Glomerular endothelial cell (primary cell): ENCODE measurements around the gene NCF2. TPM values are rescaled to one million over a fixed set of nuclear protein-coding genes. Genes with fewer than 3 reads are reported as not detected.

Source experiments
- DNase-seq: peaks from one replicate; pipeline ENCODE4 v3.0.0-alpha.2; 2011; ENCODE audit warnings: low read depth, low spot score; ENCODE audit errors: extremely low read depth
- total RNA-seq: library from RNA; depleted of rRNA; stranded (reverse); fragments of >200 nt; gene quantifications from 2 replicates; pipeline ENCODE4 v1.2.3, GENCODE V29; 2015

The NCF2 gene
- total RNA-seq, 1 donor from 2014 or later = 6.2 TPM

DNA sequence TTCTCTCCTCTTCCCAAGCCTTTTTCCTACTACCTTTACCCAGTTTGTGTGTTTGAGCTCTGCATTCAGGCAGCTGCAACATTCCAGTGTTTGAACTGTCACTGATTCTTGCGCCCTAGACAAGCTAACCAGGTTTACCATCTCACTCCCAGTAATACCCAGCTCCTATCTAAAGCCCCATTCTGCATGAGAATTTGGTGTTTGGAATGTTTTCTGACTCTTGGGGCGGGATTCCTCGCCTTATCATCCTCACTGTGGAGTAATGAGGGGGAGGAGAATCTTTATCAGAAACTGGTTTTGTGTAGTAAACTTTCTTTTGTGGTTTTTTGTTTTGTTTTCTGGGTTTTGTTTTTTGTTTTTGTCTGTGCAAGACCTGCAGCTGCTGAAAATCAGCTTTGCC lies 36.5 kb downstream of the NCF2 start:
- DNase-seq = no peak

DNA sequence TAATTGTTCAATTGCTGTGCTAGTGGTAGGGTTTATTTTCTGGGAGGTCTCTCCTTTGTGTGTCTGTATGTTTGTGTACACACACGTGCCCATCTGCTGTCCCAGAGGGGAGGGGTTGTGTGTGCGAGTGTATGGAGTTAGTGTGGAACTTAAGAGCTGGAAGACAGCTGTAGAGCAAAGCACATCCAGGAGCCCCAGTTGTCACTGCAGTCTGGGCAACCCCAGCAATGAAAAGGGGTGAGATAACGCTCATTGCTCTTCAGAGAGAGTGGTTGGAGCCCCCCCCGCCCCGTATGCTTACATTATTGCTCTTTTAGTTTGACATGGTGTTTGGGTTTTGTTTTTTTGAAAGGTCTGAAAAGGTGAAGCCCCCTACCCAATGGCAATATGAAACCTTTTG lies 36.9 kb downstream of the NCF2 start:
- DNase-seq = no peak

DNA sequence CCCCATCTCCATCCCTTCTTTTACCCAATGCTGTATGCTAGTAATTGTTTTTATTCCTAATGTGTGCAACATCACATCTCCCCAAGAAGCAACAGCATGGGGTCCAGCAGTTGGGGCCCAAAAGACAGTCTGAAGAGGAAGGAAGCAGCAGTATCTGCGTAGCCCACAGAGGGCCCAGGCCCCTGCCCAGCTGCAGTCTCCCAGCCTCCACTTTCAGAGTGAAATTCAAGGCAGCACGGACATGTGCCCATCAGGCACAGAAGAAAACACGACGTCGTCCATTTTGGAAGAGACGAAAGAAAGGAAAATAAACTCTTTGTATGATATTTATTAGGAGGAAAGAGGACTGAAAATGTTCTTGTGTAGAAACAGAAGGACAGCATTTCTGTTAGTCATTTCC lies 37.4 kb downstream of the NCF2 start:
- no peak for DNase-seq

DNA sequence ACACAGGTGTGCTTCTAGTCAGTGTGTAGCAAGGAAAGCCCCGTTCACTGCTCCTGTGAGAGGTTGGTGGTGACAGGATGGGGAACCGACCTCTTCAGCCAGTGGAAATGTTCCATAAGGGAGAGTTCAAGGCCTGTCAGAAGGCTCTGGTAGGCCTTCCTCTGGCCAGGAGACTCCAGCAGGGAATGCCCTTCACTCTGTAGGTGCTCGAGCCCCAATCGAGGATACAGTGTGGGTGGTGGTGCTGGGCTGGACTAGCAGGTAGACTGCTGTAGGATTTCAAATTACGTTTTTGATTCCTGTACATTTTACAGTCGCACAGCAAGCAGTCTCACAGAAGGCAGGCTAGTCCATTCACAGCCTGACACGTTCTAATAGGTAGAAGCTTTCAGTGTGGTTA lies 37.8 kb downstream of the NCF2 start:
- no peak for DNase-seq

DNA sequence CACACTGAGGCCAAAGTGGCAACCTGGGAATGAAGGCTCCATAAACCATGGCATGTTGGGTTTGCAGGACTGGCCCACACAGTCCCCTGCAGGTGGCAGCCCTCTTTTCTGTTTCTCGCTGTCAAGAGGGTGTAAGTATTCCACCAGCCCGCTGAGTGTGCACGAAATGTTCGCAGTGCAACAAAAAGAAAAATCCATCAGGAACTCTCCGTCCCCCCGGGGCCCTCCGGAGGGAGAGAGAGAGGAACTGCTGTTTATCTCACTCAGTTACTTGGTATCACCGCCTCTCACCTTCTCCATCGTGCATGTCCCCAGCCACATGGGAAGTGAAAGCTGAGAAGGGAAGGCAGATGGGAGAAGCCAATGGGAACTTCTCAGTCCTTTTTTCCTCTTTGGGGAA lies 38.3 kb downstream of the NCF2 start:
- DNase-seq = no peak

DNA sequence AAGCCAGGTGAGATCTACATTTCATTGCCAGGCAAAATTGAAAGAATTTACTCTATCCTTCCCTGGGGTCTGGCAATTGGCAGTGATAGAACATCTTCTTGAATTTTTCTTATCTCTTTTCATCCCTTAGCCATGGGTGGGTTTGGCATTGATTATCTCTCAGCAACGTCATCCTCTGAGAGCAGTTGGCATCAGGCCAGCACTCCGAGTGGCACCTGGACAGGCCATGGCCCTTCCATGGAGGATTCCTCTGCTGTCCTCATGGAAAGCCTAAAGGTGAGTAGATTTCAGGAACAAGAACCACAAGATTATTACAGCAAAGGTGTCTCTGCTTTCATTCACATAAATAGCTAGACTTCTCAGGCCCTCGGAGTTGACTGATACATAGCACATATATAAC lies 39.3 kb downstream of the NCF2 start:
- DNase-seq = no peak

DNA sequence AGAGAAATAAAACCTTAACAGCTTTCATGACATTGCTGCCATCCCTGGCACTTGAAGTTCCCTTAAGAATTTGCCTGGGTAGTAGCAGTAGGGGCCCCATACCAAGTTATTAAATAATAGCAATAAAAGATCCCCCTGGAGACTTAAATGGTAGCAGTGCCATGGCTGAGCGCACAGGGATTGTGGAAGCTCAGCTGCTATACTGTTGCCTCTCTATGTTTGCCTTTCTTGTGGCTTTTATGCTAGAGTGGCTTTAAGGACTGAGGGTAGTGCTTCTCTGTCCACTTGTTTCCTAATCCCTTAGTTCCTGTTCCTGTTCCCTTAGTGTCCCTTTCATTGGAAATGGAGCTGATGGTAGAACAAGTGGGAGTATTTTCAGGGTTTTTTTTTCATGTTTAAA lies 42.1 kb downstream of the NCF2 start:
- no peak for DNase-seq

DNA sequence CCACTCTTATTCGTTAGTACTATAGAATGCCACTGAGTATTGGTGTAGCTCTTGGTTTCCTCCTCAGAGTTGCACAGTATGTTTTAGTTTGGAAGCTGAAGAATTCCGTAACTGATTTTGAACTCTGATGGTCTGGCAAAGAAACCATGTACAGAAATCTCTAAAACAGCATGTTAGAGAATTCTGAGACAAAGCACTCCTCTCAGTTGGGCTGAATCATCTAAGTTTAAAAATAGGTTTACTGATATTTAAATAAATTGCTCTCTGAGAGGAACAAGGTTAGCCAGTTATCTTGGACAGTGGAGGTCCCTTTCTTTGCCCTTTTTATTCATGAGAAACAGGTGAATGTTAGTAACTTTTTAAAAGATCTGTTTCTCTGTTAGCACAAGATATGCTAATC lies 43.8 kb downstream of the NCF2 start:
- no peak for DNase-seq

DNA sequence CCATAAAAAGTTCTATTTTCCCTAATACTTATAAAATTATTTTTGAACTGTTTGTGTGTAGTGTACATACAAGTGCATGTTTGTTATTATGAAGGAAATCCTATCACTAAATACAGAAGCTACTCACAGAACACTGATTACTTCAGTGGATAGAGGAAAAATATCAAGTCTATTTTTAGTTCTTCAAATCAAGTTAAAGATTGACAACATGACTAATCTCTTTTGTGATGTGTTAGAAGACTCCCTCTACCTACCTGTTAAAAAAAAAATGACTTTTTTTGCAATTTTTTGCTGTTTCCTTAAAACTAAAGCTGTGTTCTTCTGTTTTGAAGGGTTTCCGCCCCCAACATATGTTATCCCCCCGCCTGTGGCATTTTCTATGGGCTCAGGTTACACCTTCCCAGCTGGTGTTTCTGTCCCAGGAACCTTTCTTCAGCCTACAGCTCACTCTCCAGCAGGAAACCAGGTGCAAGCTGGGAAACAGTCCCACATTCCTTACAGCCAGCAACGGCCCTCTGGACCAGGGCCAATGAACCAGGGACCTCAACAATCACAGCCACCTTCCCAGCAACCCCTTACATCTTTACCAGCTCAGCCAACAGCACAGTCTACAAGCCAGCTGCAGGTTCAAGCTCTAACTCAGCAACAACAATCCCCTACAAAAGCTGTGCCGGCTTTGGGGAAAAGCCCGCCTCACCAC lies 45.5 kb downstream of the NCF2 start:
- DNase-seq = no peak

DNA sequence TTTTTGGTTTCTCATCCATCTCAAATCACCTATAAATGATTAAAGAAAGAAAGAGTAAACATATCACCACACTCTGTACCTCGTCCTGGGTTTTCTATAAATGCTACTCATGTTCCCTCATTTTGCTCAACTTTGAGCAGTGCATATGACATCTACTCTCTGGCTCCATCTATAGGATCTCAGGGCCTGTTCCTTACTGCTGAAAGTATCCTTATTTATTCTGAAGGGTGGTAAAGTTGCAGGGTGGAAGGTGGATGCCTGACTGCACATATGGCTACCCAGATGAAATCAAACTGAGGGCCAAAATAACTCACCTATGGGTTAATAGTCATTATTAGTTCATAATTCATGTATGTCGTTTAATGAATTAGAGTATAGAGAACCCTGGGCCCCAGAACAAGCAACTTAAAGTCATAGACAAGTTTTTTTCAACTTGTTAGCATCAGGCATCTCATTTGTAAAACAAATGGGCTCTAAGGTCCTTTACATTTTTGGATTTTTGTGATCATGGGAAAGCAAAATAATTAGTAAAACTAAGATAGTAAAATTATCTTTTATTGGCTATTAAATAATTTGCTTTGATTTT lies 46.5 kb downstream of the NCF2 start:
- DNase-seq = peak; percentile 39

DNA sequence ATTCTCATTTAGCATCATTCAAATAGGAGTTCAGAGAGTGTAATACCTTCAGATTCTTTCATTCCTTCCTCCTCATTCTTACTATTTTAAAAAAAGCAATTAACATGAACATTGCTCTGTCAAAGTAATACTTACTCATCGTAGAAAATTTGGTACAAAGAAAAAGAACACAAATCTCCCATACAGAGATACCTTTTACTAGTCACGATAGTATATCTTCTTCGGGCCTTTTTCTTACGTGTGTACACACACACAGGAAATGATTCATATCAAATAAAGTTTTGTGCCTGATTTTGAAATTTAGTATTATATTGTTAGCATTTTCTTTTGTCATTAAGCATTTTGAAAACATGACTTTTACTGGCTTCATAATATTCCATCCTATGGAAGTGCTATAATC lies 52.9 kb downstream of the NCF2 start:
- DNase-seq = no peak

DNA sequence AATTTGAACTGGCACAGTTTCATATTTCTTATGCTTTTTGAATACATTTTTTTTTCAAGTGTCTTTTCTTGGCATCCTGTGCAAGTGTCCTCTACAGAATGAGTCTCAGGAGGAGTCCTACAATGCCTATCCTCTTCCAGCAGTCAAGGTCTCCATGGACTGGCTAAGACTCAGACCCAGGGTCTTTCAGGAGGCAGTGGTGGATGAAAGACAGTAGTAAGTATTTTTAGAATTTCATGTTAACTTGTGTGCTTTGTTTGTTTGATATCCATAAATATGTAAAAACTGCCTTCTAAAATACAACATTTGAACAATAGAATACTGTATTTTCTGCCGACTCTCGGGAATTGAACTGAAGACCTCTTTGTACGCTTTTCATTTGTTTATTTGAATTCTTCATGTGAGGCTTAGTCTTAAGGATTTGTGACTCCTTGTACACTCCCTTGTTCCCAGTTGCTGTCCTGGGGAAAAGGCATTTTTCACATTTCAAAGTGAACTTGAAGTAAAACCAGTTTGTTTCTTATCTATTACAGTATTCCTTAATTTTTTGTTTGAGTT lies 56.6 kb downstream of the NCF2 start:
- no peak for DNase-seq

DNA sequence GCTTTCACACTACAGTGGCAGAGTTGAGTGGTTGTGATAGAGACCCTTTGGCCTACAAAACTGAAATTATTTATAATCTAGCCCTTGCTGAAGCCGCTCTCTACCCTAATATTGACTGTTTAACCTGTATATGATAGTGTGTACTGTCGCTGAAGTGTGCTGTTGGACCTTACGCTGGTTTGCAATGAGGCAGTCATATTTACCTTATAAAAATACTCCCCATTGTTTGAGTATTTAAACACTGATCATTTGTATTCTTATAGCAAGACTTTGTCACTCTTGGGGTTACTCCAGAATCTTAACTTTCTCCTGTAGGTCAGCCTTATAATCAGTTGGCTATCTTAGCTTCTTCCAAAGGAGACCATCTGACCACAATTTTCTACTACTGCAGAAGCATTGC lies 61.7 kb downstream of the NCF2 start:
- no peak for DNase-seq

DNA sequence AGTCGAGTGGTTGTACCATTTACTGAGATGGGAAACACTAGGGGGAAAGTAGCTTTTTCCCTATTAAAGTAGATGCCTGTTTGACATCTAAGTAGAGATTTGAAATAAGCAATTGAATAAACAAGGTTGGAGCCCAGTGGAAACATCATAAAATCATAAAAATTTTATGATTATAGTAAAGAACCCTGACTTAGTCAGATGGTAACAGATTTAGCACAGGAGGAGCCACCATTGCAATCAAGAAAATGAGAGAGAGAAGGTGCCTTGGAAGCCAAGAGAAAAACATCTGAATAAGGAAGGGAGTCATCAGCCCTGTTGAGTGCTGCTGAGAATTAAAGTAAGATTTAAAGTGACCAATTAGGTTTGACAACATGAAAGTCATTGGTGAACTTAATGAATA lies 68.2 kb downstream of the NCF2 start:
- DNase-seq = no peak

DNA sequence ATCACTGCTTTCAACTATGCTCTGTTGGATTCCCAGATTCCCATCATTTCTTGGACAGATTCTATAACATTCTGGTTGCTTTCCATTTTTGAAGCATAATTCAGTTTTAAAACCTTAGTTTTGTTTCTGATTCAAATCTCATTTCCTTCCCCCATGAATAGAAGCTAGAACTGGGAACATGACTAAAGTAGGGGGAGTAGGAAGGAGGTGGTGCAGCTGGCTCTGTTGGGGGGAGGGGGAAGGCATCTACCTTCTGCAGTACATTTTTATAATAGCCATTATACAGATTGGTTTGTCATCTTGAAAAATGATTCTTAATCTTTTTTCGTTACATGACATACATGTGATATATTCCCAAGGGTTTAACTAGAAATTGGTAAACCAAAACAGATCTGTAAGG lies 69.9 kb downstream of the NCF2 start:
- DNase-seq = no peak

DNA sequence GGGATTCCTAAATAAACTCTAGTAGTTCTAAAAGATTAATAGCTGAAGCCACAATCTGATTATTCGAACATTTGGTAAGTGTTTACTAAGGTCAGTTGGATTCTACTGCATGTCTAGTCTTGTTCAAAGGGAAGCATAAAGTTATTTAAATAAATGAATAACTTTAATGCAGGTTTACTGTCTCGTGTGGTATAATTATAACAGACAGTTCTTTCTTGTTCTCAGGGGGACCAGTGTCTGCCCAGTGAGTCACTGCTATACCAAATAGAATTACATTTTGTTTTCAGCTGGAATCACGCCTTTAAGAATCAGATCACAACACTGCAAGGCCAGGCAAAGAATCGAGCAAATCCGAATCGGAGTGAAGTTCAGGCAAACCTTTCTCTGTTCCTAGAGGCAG lies 72.9 kb downstream of the NCF2 start:
- no peak for DNase-seq

DNA sequence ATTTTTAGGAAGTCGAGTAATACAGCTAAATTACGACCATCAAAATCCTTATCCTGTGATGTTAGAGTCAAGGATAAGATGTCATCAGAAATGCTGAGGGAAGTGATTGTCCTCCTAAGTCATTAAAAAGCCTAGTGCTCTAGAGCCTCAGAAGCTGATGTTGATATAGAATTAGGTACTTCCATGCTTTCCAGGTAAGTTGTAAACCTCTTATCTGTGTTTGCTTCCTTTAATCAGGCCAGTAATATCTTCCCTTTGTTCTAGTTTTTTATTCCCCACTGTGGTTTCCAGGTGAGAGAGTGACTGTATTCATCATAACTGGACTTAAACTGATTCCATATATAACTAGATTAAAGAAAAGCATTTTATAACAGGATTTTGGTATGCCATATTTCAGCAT lies 73.5 kb downstream of the NCF2 start:
- DNase-seq = no peak

DNA sequence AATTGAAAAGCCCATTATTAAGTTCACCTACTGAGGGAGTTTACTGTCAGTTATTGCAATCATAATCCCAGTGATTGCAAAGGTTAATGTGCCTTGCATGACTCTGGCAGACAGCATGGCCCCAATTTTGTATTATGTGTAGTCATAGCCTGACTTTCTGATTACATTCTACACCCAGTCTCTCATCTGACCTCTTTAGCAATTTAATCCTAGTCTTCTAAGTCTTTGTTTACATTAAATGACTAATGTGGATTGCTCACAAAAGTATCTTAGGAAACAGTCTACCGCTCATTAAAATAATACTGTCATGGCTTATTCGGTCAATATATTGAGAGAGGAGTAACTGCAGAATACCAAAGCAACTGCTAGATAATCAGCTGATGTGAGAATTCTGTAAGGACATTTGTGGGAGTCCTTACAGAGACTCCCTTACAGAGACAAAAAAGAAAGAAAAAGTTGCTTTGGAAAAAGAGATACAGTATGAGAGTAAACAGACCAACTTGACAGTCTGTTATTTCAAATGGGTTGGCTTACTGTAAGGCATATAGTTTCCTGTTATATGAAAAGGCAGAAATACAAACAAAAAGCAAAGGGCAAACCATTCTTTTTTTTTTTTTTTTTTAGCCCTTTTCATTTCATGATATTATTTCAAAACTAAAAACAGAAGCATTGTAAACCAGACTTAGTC lies 75.1 kb downstream of the NCF2 start:
- DNase-seq = no peak

DNA sequence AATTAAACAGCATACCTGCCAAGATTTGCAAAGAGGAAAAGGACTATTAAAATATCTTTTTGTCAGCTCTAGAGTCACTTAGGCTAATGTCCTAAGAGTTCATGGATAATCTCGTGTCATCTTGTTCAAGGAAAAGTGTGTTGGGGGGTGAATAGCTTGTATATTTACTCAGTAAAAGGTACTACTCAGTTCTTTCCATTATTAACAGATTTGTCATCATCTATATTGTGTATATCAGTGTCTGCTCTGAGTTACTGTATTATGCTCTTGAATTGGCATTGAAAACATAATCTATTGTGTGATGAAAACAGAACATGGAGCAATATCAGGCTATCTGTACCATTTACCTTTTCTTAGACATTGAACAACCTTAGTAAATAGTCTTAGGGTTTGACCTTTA lies 76.0 kb downstream of the NCF2 start:
- DNase-seq = no peak

DNA sequence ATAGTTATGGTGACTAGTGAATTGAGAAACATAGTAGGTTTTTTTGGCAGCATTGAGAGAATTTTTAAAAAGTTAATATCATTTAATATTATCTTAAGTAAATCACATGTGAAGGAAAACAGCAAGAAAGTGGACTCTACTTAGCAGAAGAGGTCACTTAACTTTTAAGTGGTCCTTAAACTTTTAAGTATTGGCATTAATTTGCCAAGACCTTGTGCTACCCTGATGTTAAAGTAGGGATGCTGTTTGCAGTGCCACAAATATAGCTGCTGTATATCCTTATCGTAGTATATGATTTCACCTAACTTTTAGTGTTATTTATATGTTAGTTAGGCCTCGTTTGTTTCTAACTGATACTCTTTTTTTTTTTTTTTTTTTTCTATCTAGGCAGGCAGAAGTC lies 77.8 kb downstream of the NCF2 start:
- DNase-seq = no peak

DNA sequence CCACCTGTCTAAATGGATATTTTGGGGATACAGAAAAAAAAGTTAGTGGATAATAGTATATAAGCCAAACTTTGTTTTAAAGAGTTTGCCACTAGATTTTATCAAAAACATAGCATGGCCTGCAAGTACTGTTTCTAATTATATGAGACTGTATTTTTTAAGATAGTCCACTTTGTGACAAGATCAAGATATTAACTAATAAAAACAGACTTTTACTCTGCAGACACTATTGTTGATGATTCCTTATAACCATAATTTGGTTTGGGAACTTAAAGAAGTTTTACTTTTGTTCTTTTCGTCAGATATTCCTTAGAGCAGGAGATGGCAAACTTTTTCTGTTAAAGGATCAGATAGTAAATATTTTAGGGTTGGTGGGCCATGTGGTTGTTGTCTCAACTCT lies 81.6 kb downstream of the NCF2 start:
- no peak for DNase-seq

DNA sequence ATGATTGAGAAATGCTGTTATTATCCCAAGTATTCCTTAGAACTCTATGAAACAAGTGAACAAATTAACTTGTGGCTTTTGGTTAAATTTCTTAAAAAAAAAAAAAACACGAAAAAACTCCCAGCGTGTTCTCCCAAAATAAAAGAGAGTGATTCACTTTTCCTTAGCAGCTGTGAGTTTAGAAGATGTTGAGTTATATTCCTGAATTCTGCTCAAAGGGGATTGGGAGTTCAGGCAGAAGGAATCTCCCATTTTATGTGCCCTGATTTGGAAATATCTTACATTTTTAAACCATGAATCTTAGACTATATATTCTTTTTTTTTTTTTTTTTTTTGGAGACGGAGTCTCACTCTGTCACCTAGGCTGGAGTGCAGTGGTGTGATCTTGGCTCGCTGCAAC lies 83.7 kb downstream of the NCF2 start:
- no peak for DNase-seq
